ENCODE results near the gene LRFN4.
"Not testable (repeated sequence)": the region's sequence is repeated elsewhere in the genome, so short reads cannot be mapped to it uniquely, and the experiment has no call there.

The LRFN4 gene

DNA sequence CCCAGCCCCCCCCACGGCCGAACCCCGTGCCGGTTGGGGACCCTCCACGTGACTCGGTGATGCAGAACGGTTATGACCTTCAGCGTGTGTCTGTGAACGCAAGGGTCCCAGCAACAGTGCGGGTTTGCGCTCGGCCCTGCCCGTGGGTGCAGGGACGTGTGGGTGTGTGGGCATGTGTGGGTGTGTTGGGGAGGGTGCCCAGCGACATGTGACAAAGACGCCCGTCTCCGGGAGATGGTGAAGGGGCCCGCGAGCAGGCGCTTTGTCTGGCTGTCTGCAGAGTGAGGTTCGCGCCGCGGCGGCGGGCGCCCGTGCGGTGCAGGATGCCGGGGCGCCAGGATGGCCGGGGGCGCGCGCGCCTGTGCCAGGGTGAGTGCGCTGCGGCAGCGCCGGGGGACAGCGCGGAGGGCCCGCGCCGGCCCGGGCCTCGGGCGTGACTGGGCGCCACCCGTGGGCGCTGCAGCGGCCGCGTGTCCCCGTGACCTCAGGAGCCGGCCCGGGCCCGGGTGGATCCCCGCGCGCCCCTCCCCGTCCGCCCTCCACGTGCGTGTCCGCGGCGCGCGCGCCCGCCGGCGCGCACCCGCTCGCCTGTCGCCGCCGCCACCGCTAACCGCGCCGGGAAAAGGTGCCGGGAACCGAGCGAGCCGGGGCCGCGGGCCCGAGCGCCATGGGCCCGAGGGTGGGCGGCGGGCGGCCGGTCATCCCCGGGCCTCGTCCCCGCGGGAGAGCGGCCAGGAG, at the start of gene LRFN4:
TSS of gene LRFN4 (plus strand) at position 569 of the 738 bp plus-strand sequence. CDS start 681 bp downstream, outside the sequence.
- no peak for DNase-seq

DNA sequence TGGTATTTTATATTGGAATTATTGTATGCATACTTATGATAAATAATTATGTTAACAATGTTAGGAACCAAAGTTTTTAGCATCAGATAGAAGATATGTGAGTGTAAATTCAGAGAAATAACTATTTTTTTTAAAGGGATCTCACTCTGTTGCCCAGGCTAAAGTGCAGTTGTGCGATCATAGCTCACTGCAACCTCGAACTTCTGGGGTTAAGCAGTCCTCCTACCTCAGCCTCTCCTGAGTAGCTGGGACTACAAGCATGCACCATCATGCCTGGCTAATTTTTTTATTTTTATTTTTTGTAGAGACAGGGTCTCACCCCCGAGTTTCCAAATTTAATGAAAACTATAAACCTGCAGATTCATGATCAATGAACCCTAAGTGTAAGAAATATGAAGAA, 47.3 kb upstream of the LRFN4 start:
- DNase-seq: no peak

DNA sequence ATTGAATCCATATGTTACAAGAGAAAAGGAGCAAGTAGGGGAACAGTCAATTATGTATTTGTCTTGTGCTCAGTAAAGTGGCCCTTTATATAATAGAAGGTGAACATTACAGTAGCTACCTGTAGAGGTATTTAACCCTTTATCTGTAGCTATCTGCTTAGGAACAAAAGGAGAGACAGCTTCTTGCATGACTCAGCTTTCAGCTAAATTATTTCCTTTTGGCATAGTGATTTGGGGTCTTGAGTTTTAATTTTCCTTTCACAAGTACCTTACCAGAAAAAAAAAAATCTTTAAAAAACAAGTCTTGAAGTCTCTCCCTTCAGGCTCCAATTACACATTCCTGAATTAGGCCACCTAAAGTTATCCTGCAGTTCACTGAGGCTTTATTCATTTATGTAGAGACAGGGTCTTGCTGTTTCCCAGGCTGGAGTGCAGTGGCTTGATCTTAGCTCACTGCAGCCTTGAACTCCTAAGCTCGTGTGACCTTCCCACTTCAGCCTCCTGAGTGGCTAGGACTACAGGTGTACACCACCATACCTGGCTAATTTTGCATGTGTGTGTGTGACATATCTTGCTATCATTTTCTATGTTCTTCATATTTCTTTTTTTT, 46.2 kb upstream of the LRFN4 start:
- DNase-seq: no peak

GRCh38 chr11:66814678-66815077, 42.2 kb upstream of the LRFN4 start:
- no peak for DNase-seq

- no peak for DNase-seq
Measured at GRCh38 chr11:66815646-66816045, 41.2 kb upstream of the LRFN4 start.

DNA sequence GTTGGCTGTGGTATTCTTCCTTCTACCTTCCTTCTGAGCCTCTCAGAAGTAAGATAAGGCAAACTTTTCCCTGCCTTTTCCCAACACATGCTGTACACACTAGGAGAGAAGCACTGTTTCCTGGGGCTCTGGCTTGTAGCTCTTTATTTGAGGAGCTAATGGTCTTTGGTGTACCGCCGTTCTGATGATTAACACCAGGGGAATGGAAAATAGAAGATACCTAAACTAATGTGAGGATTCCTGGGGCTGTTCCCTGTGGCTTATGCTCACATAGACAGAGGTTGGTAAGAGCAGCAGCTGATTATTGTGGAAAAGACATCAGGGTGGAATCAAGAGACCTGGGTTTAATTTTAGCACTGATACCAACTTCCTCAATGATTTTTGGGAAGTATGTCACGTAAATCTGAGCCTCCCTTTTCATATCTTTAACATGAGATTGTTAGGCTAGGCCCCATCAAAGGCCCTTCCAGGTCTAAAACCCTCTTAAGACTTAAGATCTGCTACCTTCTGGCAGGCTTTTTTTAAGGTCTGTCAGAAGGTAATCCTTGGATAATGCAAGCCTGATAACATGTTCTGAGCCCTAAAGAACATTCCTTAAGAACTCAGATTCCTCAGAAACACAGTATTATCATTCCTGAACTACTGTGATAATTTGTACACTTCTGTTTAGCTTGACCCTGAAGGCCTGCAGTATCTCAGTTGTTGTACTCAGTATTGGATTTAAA, 38.5 kb upstream of the LRFN4 start:
- DNase-seq: no peak

DNA sequence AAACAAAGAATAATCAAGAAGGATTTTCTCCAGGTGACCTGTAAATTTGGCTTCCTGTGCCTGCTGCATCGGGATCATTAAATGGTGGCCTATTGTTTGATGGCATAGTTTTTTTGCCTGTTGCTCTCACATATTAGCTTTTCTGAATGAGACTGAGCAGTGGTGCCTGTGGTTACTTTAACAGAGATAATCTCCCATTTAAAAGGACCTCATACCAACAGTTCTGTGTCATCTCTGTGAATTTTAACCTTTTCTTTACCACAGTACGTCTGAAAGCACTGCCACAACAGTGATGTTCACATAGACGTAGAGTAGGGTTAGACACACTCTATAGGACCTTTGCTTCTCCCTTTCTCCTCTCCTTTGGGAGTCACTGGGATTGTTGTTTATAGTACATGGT, 36.5 kb upstream of the LRFN4 start:
- DNase-seq: no peak

DNA sequence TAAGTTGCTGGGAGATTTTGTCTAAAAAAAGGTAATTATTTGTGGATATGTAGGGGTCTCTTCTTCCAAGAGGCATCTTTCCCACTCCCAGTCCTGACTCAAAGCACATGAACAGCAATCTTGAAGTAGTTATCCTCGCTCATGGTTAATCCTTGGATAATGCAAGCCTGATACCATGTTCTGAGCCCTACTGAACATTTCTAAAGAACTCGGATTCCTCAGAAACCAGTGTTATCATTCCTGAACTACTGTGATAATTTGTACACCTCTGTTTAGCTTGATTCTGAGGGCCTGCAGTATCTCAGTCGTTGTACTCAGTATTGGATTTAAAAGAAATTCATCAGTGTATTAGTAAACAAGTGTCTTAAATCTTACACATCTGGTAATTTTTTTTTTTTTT, 36.0 kb upstream of the LRFN4 start:
- no peak for DNase-seq

DNA sequence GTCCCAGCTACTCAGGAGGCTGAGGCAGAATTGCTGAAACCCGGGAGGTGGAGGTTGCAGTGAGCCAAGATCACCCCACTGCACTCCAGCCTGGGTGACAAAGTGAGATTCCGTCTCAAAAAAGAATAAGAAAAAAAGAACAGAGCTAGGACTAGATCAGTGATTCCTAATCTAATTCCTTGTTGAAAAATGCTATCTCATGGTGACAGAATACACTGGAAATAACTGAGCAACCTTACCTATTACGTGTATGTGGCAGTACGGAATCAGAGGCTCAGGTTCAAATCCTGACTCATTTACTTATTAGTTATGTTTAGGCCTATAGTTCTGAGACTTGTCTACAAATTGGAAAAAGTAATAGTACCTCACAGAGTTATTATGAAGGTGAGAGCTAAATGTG, 33.2 kb upstream of the LRFN4 start:
- DNase-seq: no peak

- not testable (repeated sequence) for DNase-seq
Measured at GRCh38 chr11:66824573-66824972, 32.3 kb upstream of the LRFN4 start.

DNA sequence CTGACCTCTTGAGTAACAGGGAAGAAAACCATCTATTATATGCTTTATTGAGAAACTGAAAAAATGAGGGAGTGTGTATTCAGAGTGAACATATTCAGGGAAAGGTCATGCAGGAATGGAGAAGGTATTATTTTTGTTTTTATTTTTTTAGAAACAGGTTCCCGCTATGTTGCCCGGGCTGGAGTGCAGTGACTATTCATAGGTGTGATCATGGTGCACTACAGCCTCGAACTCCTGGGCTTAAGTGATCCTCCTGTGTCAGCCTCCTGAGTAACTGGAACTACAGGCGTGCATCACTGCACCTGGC, 22.4 kb upstream of the LRFN4 start:
- no peak for DNase-seq

DNA sequence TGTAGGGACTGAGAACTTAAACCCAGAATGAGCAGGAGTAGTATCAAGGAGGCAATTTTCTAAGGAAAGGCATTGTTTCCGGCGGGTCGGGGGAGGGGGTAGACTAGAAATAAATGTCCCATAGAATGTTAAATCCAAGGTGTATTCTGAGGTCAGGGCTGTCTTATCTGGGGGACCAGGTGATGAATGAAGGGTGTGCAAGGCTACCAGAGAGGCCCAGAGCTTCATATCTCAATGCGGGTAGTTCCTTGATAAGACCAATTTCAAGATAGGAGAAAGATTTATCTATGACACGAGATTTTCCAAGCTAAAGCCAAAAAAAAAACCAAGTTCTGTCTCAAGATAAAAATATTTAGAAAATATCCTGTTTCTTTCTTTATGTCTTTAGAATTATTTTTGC, 21.9 kb upstream of the LRFN4 start:
- DNase-seq: no peak

DNA sequence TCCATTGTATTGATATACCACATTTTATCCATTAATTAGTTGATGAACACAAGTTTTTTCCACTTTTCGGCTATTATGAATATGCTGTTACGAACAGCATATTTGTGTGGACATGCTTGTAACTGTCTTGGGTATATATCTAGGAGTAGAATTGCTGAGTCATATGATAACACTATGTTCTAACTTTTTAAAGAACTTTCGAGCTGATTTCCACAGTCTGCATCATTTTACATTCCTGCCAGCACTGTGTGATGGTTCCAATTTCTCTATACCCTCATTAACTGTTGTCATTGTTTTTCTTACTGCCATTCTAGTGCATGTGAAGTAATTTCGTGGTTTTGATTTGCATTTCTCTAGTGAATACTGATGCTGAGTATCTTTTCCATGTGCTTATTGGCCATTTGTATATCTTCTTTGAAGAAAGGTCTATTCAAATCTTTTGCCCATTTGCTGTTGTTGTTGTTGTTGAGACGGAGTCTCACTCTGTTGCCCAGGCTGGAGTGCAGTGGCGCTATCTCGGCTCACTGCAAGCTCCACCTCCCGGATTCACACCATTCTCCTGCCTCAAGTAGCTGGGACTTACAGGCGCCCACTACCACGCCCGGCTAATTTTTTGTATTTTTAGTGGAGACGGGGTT, 21.0 kb upstream of the LRFN4 start:
- DNase-seq: no peak

GRCh38 chr11:66840317-66841091, 16.4 kb upstream of the LRFN4 start:
- no peak for DNase-seq

DNA sequence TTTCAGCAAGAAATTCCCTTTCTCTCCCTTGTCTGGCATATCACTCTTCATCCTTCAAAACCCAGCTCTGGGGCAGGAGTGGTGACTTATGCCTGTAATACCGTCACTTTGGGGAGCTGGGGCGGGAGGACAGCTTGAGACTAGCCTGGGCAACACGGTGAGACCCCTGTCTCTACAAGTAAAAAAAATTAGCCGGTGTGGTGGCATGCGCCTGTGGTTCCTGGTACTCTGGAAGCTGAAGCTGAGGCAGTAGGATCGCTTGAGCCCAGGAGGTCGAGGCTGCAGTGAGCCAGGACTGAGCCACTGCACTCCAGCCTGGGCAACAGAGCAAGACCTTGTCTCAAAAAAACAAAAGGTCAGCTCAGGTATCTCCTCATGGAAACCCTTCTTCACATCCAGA, 15.0 kb upstream of the LRFN4 start:
- no peak for DNase-seq

DNA sequence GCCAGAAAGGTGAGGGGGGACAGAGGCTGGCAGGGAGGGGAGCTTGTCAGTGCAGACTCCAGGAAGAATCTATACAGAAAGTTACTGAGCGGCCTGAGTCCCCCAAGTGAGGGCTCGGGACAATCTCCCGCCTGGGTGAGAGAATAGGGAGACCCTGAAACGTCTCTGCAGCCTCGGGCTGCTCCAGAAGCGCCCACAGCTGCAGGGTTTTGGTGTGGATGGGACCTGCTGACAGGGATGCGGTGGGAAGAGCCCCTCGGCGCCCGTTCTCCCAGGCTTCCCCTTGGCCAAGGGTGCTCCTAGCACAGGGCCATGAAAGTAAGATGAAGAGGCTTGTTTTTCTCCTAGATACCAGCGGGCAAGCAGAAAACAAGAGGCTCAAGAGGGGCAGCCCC, 14.4 kb upstream of the LRFN4 start:
- no peak for DNase-seq

DNA sequence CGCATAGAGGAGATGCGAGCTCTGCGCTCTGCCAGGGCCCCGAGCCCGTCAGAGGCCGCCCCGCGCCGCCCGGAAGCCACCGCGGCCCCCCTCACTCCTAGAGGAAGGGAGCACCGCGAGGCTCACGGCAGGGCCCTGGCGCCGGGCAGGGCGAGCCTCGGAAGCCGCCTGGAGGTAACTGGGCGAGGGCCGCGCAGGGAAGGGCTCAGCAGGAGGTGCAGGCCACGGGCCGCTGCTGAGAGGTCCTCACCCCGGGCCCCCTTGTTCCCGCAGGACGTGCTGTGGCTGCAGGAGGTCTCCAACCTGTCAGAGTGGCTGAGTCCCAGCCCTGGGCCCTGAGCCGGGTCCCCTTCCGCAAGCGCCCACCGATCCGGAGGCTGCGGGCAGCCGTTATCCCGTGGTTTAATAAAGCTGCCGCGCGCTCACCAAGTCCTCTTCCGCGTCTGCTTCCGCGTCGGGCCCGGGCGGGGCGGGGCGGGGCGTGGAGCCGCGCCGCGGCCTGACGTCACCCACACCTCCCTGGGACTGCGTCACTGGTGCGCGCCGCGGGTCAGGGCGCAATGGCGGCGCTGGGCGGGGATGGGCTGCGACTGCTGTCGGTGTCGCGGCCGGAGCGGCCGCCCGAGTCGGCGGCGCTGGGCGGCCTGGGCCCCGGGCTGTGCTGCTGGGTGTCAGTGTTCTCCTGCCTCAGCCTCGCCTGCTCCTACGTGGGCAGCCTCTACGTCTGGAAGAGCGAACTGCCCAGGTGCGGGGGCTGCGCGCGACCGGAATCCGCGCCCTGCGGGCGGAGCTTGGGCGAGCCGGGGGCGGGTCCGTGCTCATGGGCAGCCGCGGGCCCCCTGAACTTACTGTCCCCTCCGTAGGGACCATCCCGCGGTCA, 13.7 kb upstream of the LRFN4 start, which contains the start of gene RCE1:
TSS of gene RCE1 (plus strand) at position 546 of the 880 bp plus-strand sequence. CDS start at position 561, 15 bp downstream.
- DNase-seq: peak; percentile 82

DNA sequence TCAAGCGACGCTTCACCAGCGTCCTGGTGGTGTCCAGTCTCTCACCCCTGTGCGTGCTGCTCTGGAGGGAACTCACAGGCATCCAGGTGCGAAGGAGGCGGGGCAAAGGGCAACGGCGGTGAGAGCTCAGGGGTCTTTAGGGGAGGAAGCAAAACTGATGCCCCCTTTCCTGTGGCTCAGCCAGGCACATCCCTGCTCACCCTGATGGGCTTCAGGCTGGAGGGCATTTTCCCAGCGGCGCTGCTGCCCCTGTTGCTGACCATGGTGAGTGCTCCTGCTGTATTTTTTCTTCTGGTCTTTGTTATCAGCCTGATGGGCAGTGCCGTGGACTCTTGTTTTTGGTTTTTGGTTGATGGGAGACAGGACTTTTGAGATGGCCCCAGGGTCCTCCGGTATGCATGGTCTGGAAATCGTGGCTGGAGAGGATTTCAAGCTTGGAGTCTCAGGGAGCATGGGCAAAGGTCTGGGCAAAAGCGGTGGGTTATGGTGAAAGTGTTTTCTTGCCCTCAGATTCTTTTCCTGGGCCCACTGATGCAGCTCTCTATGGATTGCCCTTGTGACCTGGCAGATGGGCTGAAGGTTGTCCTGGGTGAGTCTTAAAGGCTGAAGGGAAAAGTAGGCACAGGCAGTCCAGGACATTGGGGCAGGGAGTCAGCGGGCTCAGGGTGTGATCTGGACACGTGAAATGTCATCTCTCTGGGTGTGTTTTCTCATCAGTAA, 12.9 kb upstream of the LRFN4 start:
- DNase-seq: no peak

- DNase-seq: no peak
Measured at GRCh38 chr11:66844496-66845142, 12.2 kb upstream of the LRFN4 start.

DNA sequence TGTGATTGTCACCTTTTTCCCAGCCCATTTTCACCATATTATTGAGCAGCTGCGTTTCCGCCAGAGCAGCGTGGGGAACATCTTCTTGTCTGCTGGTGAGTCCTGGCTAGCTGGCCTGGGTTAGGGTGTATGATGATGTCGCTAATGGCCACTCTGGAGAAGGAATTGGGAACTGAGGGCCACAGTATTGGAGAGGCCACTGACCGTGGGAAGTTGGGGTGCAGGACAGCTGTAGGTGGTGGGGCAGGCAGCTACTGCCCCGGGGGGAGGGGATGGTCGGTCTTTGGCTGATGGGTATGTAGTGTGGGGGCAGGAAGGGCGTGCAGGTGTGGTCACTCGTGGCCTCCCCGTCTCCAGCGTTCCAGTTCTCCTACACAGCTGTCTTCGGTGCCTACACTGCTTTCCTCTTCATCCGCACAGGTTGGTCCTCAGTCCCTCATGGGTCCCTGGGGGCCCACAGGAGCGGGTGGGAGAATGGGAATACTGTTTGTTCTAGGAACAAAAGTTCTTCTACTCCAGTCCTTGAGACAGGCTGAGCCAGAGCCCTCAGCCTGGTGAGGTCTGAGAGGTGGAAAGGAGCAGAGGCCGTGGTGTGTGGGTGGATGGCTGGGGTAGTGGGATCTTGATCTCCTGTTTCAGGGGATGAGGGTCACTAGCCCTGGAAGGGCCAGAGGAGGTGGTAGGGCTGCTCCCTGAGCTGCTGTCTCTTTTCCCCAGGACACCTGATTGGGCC, 11.6 kb upstream of the LRFN4 start:
- DNase-seq: no peak

Data from SHP77 treated with DMSO at 0.1 percent for 48 hours (cell line).